Amniotic epithelial cell (primary cell): Measurements from ENCODE around the gene HMGB1.

Source experiments
- DNase-seq: peaks from one replicate; pipeline ENCODE4 v3.0.0-alpha.2; 2010; ENCODE audit warnings: low read depth

Gene HMGB1

GRCh38 chr13:30429721-30430694, 35.7 kb downstream of the HMGB1 start:
- peak; percentile 93 for DNase-seq

GRCh38 chr13:30429235-30429634, 36.5 kb downstream of the HMGB1 start:
- no peak for DNase-seq

- DNase-seq = no peak
Observed at GRCh38 chr13:30423891-30424290, 41.8 kb downstream of the HMGB1 start.

GRCh38 chr13:30422054-30422839, 43.5 kb downstream of the HMGB1 start, which contains the start of gene UBE2L5:
Gene UBE2L5 (plus strand): TSS chr13:30422493. CDS start chr13:30427991, 5,498 bp downstream.
- peak; percentile 84 for DNase-seq

GRCh38 chr13:30421093-30422053, 44.4 kb downstream of the HMGB1 start:
- peak; percentile 84 for DNase-seq

- no peak for DNase-seq
Observed at GRCh38 chr13:30418717-30419459, 46.8 kb downstream of the HMGB1 start.

DNA sequence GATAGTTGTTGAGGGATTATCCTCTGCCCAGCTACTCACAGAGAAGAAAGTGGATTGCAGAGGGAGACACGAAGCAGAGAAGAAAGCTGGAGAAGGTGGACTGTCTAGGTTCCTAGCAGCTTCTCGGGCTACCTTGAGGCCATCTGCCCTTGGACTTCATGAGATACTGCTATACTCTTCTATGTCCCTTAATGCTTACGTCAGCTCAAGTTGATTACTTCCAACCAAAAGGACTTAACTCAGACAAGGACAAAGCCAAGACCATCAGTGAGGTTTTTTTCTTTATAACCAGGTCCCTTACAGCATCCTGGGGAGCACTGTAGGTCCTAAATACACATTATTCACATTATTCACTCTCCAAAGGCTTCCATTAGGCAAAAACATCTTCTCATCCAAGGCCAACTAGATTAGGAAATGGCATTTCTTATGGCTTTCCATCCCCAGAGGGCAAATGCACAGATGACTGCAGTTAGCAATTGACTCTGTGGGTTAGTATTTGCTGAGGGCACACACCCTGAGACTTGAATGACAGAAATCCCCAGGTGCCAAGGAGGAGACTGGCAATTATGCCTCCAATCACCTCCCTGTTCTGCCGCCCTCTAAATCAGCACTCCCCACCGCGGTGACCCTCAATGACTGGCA, 47.5 kb downstream of the HMGB1 start:
- DNase-seq = no peak

DNA sequence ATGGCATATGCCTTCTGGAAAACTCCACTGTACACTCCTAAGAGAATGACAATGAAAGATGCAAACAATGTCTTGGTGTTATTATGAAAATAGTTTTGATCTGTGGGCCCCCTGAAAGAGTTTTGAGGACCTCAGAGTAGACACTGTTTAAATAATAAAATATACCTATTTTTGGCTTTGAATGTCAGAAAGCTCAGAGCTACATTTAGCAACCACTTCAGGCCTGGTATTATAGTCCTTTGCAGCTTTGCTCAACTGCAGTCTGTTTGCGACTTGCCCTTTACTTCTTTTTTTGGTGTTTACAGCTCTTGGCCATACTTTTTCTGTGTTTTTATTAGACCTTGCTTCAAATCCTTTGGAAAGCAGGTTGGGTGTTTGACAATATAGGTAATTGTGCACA, 49.3 kb downstream of the HMGB1 start:
- DNase-seq = no peak

DNA sequence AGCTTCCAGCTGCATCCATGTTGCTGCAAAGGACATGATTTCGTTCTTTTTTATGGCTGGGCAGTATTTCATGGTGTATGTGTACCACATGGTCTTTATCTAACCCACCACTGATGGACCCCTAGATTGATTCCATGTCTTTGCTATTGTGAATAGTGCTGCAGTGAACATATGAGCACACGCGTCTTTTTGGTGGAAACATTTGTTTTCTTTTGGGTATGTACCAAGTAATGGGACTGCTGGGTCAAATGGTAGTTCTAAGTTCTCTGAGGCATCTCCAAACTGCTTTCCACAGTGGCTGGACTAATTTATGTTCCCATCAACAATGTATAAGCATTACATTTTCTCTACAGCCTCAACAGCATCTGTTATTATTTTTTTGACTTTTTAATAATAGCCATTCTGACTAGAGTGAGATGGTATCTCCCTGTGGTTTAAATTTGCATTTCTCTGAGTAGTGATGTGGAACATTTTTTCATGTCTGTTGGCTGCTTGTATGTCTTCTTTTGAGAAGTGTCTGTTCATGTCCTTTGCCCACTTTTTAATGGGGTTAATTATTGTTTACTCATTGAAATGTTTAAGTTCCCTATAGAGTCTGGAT, 50.2 kb downstream of the HMGB1 start:
- DNase-seq = no peak

- DNase-seq = no peak
Observed at GRCh38 chr13:30413842-30414241, 51.9 kb downstream of the HMGB1 start.

DNA sequence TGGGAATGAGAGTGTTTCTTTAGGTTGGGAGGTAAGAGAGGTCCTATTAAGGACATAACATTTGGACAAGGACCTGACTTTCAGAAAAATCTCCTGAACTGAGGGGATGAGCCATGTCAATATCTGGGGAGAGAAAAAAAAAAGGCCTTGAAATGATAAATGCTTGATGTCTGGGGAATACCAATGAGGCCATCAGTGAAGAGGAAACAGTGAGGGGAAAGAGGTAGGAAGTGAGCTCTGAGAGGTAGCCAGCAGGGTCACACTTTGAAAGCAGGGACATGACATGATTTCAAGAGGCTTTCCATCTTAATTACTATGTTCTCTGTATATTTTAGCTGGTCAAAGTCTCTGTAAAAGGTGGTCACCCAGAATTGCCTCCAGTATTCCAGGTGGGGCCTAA, 53.4 kb downstream of the HMGB1 start:
- no peak for DNase-seq

DNA sequence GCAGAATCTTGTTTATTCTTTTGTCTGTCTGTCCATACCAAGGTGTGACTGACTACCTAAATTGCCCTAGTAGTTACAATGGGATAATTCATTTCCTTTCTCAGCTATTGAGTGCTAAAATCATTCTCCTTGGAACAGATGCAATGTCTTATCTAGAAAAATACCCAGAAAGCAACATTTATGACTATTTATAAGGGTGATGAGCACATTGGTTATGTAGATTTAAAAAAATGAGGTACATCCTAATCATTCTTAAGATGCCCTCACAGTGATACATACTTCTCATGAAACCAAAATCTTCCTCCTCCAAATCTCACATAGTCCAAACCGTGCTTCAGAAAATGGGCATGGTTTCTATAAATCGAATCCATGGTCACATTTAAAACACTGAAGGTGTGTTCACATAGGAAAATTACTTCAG, 55.0 kb downstream of the HMGB1 start:
- DNase-seq = no peak

DNA sequence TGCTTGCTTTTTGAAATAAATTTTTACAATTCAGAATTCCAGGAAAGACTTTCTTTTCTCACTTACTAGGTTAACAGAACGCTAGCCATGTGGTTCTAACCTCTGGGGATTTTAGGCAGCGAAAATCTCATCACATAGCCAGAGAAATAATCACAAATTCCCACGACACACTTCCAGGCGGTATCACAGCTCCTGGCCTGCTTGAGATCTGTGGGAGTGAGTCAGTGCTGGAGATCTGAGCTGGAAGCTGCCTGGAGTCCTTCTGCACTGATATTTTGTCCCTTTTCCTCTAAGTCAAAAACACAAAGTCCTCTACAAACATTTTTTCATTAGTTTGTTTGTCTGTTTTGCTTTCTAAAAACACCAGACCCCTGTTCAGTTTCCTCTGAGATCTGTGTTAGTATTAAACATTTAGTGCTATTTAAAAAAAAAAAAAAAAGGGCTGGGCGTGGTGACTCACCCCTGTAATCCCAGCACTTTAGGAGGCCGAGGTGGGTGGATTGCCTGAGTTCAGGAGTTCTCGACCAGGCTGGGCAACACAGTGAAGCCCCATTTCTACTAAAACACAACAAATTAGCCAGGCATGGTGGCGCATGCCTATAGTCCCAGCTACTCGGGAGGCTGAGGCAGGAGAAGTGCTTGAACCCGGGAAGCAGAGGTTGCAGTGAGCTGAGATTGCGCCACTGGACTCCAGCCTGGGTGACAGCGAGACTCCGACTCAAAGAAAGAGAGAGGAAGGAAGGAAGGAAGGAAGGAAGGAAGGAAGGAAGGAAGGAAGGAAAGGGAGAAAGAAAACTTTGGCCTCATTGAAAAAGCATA, 55.6 kb downstream of the HMGB1 start:
- peak; percentile 89 for DNase-seq

DNA sequence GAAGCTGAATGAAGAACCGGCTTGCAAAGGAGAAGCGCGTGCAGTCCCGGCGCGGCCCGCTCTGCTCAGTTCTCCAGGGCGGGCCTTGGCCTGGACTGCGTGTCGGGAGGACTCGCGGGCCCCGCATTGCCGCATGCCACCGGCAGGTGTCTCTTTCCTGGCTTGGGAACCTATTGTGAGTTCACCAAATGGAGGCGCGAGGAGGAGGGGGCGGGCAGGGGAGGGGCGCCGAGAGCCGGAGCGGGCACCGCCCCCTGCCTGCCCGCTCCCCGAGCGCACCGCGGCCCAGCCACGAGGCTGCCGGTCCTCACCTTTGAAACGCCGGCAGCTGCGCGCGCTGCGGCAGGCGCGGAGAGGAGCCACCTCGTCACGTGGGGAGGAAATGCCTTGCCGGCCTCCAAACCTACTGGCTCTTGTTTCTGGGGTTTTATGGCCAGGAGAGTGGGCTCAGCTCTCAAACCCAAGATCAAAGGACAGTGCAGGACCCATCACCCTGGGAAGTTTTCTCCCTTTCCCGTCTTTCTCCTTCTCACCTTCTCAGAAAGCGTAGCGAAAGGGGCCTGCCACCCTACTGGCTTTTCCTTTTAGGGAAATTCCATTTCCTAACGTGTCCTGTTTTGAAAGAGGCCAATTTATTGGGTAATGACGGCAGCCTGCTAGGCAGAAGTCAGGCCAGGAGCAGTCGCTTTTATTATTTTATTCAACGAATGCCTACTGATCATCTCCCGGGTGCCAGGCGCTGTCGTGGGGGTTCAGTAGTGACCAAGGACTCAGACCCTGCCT, 57.2 kb downstream of the HMGB1 start:
- DNase-seq = peak; percentile 89

GRCh38 chr13:30406779-30407416, 58.8 kb downstream of the HMGB1 start:
- DNase-seq = no peak
